Esophagus squamous epithelium (tissue), 4 donors: ENCODE data around the gene TFB1M.

ENCODE experiments used
- CTCF ChIP-seq, 6 experiments: fragments of 450-650 bp in 4 of 6; fragments of 200-600 bp in 2 of 6; sonication (generic) in 2 of 6; IDR thresholded peaks; one replicate each; pipeline ENCODE4 v1.5.1; 2016 to 2019; ENCODE audit warnings: antibody characterized with exemption in 6 of 6, mild to moderate bottlenecking in 4 of 6, moderate library complexity in 4 of 6
- POLR2A ChIP-seq, 4 donors: fragments of 450-650 bp; IDR thresholded peaks; one replicate each; pipeline ENCODE4 v1.6.1; 2017; ENCODE audit warnings: antibody characterized with exemption in 4 of 4, mild to moderate bottlenecking in 4 of 4, moderate library complexity in 3 of 4

DNA sequence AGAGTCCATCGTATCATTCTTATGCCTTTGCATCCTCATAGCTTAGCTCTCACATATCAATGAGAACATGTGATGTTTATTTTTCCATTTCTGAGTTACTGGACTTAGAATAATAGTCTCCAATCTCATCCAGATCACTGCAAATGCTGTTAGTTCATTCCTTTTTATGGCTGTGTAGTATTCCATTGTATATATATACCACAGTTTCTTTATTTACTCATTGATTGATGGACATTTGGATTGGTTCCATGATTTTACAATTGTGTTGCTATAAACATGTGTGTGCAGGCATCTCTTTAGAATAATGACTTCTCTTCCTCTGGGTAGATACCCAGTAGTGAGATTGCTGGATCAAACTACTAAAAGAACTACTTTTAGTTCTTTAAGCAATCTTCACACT is 21.0 kb upstream of the TFB1M start:
- no peak for TF ChIP-seq CTCF (IDR thresholded peaks at IDR 0.05)
- no peak for TF ChIP-seq POLR2A (IDR thresholded peaks at IDR 0.05)
